ENCODE data around the gene NHERF1. TPM values are rescaled to one million over a fixed set of nuclear protein-coding genes. Genes with fewer than 3 reads are reported as not detected.

Gene NHERF1
- polyA plus RNA-seq, 1 of the 3 experiments (the other 2 are of a cell fraction): 40.1 TPM

DNA sequence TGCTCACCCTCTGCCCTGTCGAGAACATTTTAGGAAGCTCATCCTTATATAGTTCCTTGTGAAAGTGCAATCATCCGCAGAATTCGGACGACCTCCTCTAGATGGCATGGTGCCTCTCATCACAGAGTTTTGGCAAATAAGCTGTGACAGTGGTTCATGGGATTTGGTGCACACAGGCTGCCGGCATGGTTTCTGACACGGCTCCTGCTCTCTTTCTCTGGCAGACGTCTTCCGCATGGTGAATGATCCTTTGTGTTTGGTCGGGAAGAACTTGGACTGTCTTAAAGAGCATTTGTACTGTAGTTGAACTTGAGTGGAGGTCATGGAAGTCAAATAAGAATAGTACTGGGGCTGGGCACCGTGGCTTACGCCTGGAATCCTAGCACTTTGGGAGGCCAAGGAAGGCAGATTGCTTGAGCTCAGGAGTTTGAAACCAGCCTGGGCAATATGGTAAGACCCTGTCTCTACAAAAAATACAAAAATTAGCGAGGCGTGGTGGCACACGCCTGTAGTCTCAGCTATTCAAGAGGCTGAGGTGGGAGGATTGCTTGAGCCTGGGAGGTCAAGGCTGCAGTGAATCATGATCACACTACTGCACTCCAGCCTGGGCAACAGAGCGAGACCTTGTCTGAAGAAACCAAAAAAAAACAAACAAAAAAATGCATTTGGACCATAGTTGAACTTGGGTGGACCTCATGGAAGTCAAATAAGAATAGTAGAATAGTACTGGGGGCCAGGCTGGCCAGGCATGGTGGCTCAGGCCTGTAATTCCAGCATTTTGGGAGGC lies 62.5 kb downstream of the NHERF1 start (continued):
- TF ChIP-seq, protein P1, sequence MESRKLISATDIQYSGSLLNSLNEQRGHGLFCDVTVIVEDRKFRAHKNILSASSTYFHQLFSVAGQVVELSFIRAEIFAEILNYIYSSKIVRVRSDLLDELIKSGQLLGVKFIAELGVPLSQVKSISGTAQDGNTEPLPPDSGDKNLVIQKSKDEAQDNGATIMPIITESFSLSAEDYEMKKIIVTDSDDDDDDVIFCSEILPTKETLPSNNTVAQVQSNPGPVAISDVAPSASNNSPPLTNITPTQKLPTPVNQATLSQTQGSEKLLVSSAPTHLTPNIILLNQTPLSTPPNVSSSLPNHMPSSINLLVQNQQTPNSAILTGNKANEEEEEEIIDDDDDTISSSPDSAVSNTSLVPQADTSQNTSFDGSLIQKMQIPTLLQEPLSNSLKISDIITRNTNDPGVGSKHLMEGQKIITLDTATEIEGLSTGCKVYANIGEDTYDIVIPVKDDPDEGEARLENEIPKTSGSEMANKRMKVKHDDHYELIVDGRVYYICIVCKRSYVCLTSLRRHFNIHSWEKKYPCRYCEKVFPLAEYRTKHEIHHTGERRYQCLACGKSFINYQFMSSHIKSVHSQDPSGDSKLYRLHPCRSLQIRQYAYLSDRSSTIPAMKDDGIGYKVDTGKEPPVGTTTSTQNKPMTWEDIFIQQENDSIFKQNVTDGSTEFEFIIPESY (IDR thresholded peaks at IDR 0.05; ENCODE audit: borderline replicate concordance, low read depth): no peak
- TF ChIP-seq, protein P2, sequence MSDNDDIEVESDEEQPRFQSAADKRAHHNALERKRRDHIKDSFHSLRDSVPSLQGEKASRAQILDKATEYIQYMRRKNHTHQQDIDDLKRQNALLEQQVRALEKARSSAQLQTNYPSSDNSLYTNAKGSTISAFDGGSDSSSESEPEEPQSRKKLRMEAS (IDR thresholded peaks at IDR 0.05; ENCODE audit: low read depth): no peak
- TF ChIP-seq RAD21 (IDR thresholded peaks at IDR 0.05; ENCODE audit: low read length) (no peak), EZH2phosphoT487 (IDR thresholded peaks at IDR 0.05; ENCODE audit: borderline replicate concordance, low read depth) (no peak), SMC3 (IDR thresholded peaks at IDR 0.05; ENCODE audit: low read depth, low read length) (no peak), FOSL2 (IDR thresholded peaks at IDR 0.05; ENCODE audit: borderline replicate concordance, low read depth) (no peak), GABPA (IDR thresholded peaks at IDR 0.05; ENCODE audit: low read depth) (no peak), EP300 (IDR thresholded peaks at IDR 0.05; ENCODE audit: borderline replicate concordance in 1 of 2, low read depth in 1 of 2, low read length in 1 of 2) (no peak)

DNA sequence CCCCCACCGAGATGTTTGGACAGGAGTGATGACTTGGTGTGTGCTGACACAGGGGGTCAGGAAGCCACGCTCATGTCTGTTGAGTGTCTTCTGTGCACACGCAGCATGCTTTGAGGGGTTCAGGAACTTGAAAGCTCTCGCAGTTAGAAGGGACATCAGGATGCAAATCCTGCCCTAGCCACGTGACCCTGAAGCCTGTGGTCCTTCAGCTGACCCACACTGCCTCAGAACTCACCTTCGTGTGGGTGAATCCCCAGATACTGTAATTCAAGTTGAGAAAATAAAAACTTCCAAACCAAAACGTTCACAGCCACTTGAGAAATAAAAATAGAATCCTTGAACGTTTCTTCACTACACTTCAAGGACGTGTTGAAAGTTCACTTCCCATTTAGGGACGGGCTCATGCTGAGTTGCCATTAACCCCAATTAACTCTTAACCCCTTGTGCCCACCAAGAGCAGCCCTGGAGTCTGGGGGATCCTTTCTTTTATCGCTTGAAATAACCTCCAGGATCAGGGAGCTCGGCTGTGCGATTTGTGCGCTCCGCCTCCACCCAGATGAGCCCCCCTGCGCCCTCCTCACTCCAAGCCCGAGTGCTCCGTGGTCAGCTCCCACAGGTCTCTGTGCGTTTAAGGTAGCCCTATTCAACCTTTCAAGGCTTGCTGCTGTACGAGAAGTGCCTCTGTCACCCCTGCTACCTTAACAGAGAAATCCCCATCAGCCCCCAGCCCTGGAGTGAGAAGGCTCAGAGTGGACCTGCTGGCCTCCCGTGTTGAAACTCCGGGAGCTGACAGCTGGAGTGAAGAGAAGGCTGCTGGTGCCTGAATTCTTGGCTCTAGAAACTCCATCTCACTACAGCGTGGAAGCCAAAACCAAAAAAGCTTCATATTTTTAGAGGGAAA lies 63.9 kb downstream of the NHERF1 start:
- CTCF ChIA-PET: interaction anchor here (0.6 to 98.1 kb wide), 5 partner anchors 10 to 511 kb away, joined by 3 to 3869 read pairs (median 11); partner anchors contain the start of genes FDXR and GRIN2C

More for the DNA sequence above, 63.9 kb downstream of the NHERF1 start:
- no peak overlapping the region for H3K9ac ChIP-seq
- H3F3A ChIP-seq (replicated peaks; ENCODE audit: insufficient read depth): no peaks in the 10 kb centered on the region
- no peaks in the 10 kb centered on the region for H3K9me3 ChIP-seq
- H3K4me3 ChIP-seq (ENCODE audit: low read depth in 2 of 2, low read length in 1 of 2): no peak overlapping the region
- H2AFZ ChIP-seq (ENCODE audit: low read depth): no peak overlapping the region
- no peak for DNase-seq
- H3K27me3 ChIP-seq (ENCODE audit: insufficient read depth): no peaks in the 10 kb centered on the region
- peaks cover 0 to 15% of the 10 kb centered on the region in 2 experiments; a peak in 1 of 4 replicates for H3K4me1 ChIP-seq (ENCODE audit: control insufficient read depth in 1 of 2, insufficient read depth in 2 of 2, low read depth in 1 of 2, low read length in 1 of 2)
- 89% methylated on average over 23 of the region's 23 CpGs for WGBS (ENCODE audit: low lambda C conversion rate)
- H4K20me1 ChIP-seq (ENCODE audit: insufficient read depth): no peaks in the 10 kb centered on the region
- H3K79me2 ChIP-seq (ENCODE audit: insufficient read depth): no peaks in the 10 kb centered on the region
- H3K27ac ChIP-seq (ENCODE audit: low read depth in 2 of 2, low read length in 1 of 2): no peak overlapping the region
- no peak for TF ChIP-seq EP300 (IDR thresholded peaks at IDR 0.05; ENCODE audit: borderline replicate concordance in 1 of 2, low read depth in 1 of 2, low read length in 1 of 2)
- TF ChIP-seq, protein P3, sequence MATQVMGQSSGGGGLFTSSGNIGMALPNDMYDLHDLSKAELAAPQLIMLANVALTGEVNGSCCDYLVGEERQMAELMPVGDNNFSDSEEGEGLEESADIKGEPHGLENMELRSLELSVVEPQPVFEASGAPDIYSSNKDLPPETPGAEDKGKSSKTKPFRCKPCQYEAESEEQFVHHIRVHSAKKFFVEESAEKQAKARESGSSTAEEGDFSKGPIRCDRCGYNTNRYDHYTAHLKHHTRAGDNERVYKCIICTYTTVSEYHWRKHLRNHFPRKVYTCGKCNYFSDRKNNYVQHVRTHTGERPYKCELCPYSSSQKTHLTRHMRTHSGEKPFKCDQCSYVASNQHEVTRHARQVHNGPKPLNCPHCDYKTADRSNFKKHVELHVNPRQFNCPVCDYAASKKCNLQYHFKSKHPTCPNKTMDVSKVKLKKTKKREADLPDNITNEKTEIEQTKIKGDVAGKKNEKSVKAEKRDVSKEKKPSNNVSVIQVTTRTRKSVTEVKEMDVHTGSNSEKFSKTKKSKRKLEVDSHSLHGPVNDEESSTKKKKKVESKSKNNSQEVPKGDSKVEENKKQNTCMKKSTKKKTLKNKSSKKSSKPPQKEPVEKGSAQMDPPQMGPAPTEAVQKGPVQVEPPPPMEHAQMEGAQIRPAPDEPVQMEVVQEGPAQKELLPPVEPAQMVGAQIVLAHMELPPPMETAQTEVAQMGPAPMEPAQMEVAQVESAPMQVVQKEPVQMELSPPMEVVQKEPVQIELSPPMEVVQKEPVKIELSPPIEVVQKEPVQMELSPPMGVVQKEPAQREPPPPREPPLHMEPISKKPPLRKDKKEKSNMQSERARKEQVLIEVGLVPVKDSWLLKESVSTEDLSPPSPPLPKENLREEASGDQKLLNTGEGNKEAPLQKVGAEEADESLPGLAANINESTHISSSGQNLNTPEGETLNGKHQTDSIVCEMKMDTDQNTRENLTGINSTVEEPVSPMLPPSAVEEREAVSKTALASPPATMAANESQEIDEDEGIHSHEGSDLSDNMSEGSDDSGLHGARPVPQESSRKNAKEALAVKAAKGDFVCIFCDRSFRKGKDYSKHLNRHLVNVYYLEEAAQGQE (IDR thresholded peaks at IDR 0.05; ENCODE audit: low read depth, low read length): no peak
- no peak for TF ChIP-seq FOXM1 (IDR thresholded peaks at IDR 0.05; ENCODE audit: low read depth)
- TF ChIP-seq CHD2 (IDR thresholded peaks at IDR 0.05; ENCODE audit: low read length, partially characterized antibody): no peak
- TF ChIP-seq ELF1 (IDR thresholded peaks at IDR 0.05): no peak
- no peak for TF ChIP-seq SIN3A (IDR thresholded peaks at IDR 0.05; ENCODE audit: borderline replicate concordance, low read depth, low read length)
- TF ChIP-seq TCF12 (IDR thresholded peaks at IDR 0.05): no peak
- TF ChIP-seq RFX5 (IDR thresholded peaks at IDR 0.05; ENCODE audit: low read length): no peak
- TF ChIP-seq RCOR1 (IDR thresholded peaks at IDR 0.05; ENCODE audit: low read length): no peak
- TF ChIP-seq GABPA (IDR thresholded peaks at IDR 0.05; ENCODE audit: low read depth): no peak
- POLR2A ChIA-PET: no interaction called here
- H3K9me2 ChIP-seq: no peaks in the 10 kb centered on the region
- H3K4me2 ChIP-seq: no peak overlapping the region
- H3K36me3 ChIP-seq (replicated peaks in 1 of 2; ENCODE audit: control insufficient read depth in 1 of 2, insufficient read depth in 2 of 2, low read length in 1 of 2): peaks cover 0 to 6% of the 10 kb centered on the region in 2 experiments

Data from SK-N-SH (cell line).